Tibial nerve (tissue), 4 donors: ENCODE measurements around the gene SHROOM3.

Source experiments
- EP300 ChIP-seq, 2 donors: sonication (generic); formaldehyde crosslinking; IDR thresholded peaks; one replicate each; pipeline ENCODE4 v1.6.1; 2017; ENCODE audit warnings: antibody characterized with exemption in 2 of 2, mild to moderate bottlenecking in 1 of 2
- TF ChIP-seq, protein P1 (sequence below), 5 experiments: fragments of 200-600 bp in 3 of 5; fragments of 450-650 bp in 2 of 5; sonication (generic) in 3 of 5; IDR thresholded peaks; one replicate each; pipeline ENCODE4 v1.5.1; 2016 to 2019; ENCODE audit warnings: antibody characterized with exemption in 5 of 5, mild to moderate bottlenecking in 3 of 5, moderate library complexity in 2 of 5

DNA sequence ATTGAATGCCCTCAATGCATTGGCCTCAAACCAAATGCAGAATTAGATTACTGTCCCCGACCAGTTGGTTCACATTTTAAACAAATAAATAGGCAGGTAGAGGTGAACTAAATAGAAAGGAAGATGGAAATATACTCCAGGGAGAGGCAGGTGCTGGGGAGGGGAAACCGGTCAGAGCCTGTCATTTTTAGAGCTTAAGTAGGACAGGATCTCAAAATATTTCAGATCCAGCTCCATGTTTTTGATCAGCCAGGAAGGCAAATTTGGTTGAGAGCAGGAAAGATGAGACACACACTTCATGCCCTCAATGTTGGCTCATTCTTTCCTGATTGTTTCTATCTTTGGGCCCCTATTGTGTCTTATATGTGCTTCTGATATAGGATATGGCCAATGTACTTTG lies 206.7 kb downstream of the SHROOM3 start:
- no peak for TF ChIP-seq EP300 (IDR thresholded peaks at IDR 0.05)
- TF ChIP-seq, protein P1, sequence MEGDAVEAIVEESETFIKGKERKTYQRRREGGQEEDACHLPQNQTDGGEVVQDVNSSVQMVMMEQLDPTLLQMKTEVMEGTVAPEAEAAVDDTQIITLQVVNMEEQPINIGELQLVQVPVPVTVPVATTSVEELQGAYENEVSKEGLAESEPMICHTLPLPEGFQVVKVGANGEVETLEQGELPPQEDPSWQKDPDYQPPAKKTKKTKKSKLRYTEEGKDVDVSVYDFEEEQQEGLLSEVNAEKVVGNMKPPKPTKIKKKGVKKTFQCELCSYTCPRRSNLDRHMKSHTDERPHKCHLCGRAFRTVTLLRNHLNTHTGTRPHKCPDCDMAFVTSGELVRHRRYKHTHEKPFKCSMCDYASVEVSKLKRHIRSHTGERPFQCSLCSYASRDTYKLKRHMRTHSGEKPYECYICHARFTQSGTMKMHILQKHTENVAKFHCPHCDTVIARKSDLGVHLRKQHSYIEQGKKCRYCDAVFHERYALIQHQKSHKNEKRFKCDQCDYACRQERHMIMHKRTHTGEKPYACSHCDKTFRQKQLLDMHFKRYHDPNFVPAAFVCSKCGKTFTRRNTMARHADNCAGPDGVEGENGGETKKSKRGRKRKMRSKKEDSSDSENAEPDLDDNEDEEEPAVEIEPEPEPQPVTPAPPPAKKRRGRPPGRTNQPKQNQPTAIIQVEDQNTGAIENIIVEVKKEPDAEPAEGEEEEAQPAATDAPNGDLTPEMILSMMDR (IDR thresholded peaks at IDR 0.05), result no peak
